ENCODE measurements around the gene NR6A1. TPM values are rescaled to one million over a fixed set of nuclear protein-coding genes. Genes with fewer than 3 reads are reported as not detected.
A peak's percentile ranks its signal among the peaks of the same experiment; 100 is the strongest.

Gene NR6A1
- polyA plus RNA-seq, 6 donors from 2014 or later: 0.08 to 0.11 TPM; not detected in 4

- H3K27me3 Mint-ChIP-seq: peaks cover 4 to 32% (median 26%) of the 10 kb centered on the region in 3 donors
- H3K4me3 Mint-ChIP-seq: no peak overlapping the region
- no peaks in the 10 kb centered on the region for H3K9me3 Mint-ChIP-seq
- H3K36me3 Mint-ChIP-seq: no peaks in the 10 kb centered on the region
- peaks cover 2 to 9% (median 7%) of the 10 kb centered on the region in 3 donors for H3K4me1 Mint-ChIP-seq
- DNase-seq: no peak
- H3K27ac Mint-ChIP-seq: no peak overlapping the region
- ATAC-seq (ENCODE audit: low read depth in 2 of 2): no peak
These were observed 257.6 kb downstream of the NR6A1 start for GRCh38 chr9:124513376-124513994.

- Mint-ChIP-seq H3K27ac (no peak overlapping the region), H3K4me3 (no peak overlapping the region), H3K9me3 (no peaks in the 10 kb centered on the region), H3K36me3 (no peaks in the 10 kb centered on the region), H3K27me3 (peaks cover 4 to 32% (median 26%) of the 10 kb centered on the region in 3 donors), H3K4me1 (peaks cover 2 to 9% (median 7%) of the 10 kb centered on the region in 3 donors)
- no peak for ATAC-seq (ENCODE audit: low read depth in 2 of 2)
- DNase-seq: no peak
These were observed 258.3 kb downstream of the NR6A1 start for GRCh38 chr9:124512806-124513204.

GRCh38 chr9:124511891-124512805, 259.0 kb downstream of the NR6A1 start:
- no peak overlapping the region for H3K27ac Mint-ChIP-seq
- no peak for ATAC-seq (ENCODE audit: low read depth in 2 of 2)
- H3K9me3 Mint-ChIP-seq: no peaks in the 10 kb centered on the region
- no peak for DNase-seq
- H3K27me3 Mint-ChIP-seq: peaks cover 4 to 32% (median 30%) of the 10 kb centered on the region in 3 donors
- no peaks in the 10 kb centered on the region for H3K36me3 Mint-ChIP-seq
- peak overlapping the region in 1 of 8 donors; percentile 43 for H3K4me3 Mint-ChIP-seq
- peaks cover 2 to 9% (median 7%) of the 10 kb centered on the region in 3 donors for H3K4me1 Mint-ChIP-seq

GRCh38 chr9:124511426-124511840, 259.7 kb downstream of the NR6A1 start:
- peaks cover 2 to 9% (median 7%) of the 10 kb centered on the region in 3 donors for H3K4me1 Mint-ChIP-seq
- peaks cover 4 to 39% (median 36%) of the 10 kb centered on the region in 3 donors for H3K27me3 Mint-ChIP-seq
- no peak overlapping the region for H3K27ac Mint-ChIP-seq
- H3K4me3 Mint-ChIP-seq: no peak overlapping the region
- DNase-seq (no peak), ATAC-seq (ENCODE audit: low read depth in 2 of 2) (no peak)
- H3K9me3 Mint-ChIP-seq: no peaks in the 10 kb centered on the region
- H3K36me3 Mint-ChIP-seq: no peaks in the 10 kb centered on the region

GRCh38 chr9:124510650-124511425, 260.3 kb downstream of the NR6A1 start:
- peak overlapping the region in 1 of 6 donors; percentile 24 for H3K27ac Mint-ChIP-seq
- no peak for DNase-seq
- H3K27me3 Mint-ChIP-seq: peaks cover 4 to 45% (median 42%) of the 10 kb centered on the region in 3 donors
- ATAC-seq (ENCODE audit: low read depth in 2 of 2): no peak
- H3K9me3 Mint-ChIP-seq: no peaks in the 10 kb centered on the region
- H3K36me3 Mint-ChIP-seq: no peaks in the 10 kb centered on the region
- no peak overlapping the region for H3K4me3 Mint-ChIP-seq
- H3K4me1 Mint-ChIP-seq: peaks cover 2 to 9% (median 7%) of the 10 kb centered on the region in 3 donors

GRCh38 chr9:124507880-124508423, 263.2 kb downstream of the NR6A1 start:
- DNase-seq: no peak
- no peak overlapping the region for H3K27ac Mint-ChIP-seq
- no peak for ATAC-seq (ENCODE audit: low read depth in 2 of 2)

GRCh38 chr9:124506931-124507879, 263.9 kb downstream of the NR6A1 start, which contains the start of gene NR5A1:
TSS of gene NR5A1 (minus strand) at chr9:124507399. CDS start at chr9:124503395, 4,004 bp downstream.
- H3K27me3 Mint-ChIP-seq: peaks cover 7 to 61% (median 55%) of the 10 kb centered on the region in 3 donors
- no peak within 1 kb of the TSS for H3K27ac Mint-ChIP-seq
- ATAC-seq (ENCODE audit: low read depth in 2 of 2) (no peak), DNase-seq (no peak)
- H3K9me3 Mint-ChIP-seq: peaks cover 0 to 4% (median 0%) of the 10 kb centered on the region in 7 donors
- peaks cover 0 to 9% of the 10 kb centered on the region in 2 donors for H3K36me3 Mint-ChIP-seq
- H3K4me1 Mint-ChIP-seq: peaks cover 13 to 20% (median 15%) of the 10 kb centered on the region in 3 donors
- peak within 1 kb of the TSS in 2 of 8 donors; percentile 10 to 35 for H3K4me3 Mint-ChIP-seq

More at GRCh38 chr9:124507880-124508423, 263.2 kb downstream of the NR6A1 start:
- Mint-ChIP-seq H3K4me3 (peak overlapping the region in 1 of 8 donors; percentile 35), H3K36me3 (peaks cover 0 to 9% of the 10 kb centered on the region in 2 donors), H3K27me3 (peaks cover 8 to 59% (median 59%) of the 10 kb centered on the region in 3 donors), H3K4me1 (peaks cover 13 to 20% (median 15%) of the 10 kb centered on the region in 3 donors), H3K9me3 (peaks cover 0 to 4% (median 0%) of the 10 kb centered on the region in 7 donors)

GRCh38 chr9:124506433-124506832, 264.7 kb downstream of the NR6A1 start:
- Mint-ChIP-seq H3K36me3 (peaks cover 0 to 9% of the 10 kb centered on the region in 2 donors), H3K4me3 (peak overlapping the region in 1 of 8 donors; percentile 10), H3K9me3 (peaks cover 0 to 4% (median 0%) of the 10 kb centered on the region in 7 donors), H3K27ac (no peak overlapping the region), H3K4me1 (peaks cover 10 to 13% (median 10%) of the 10 kb centered on the region in 3 donors), H3K27me3 (peaks cover 7 to 61% (median 47%) of the 10 kb centered on the region in 3 donors)
- ATAC-seq (ENCODE audit: low read depth in 2 of 2): no peak
- DNase-seq: no peak

GRCh38 chr9:124505901-124506346, 265.2 kb downstream of the NR6A1 start:
- Mint-ChIP-seq H3K9me3 (peaks cover 0 to 4% (median 0%) of the 10 kb centered on the region in 7 donors), H3K4me3 (no peak overlapping the region), H3K4me1 (peaks cover 10 to 13% (median 11%) of the 10 kb centered on the region in 3 donors), H3K27me3 (peaks cover 9 to 61% (median 46%) of the 10 kb centered on the region in 3 donors), H3K36me3 (peaks cover 0 to 9% of the 10 kb centered on the region in 2 donors), H3K27ac (no peak overlapping the region)
- no peak for DNase-seq
- no peak for ATAC-seq (ENCODE audit: low read depth in 2 of 2)

GRCh38 chr9:124505006-124505900, 265.9 kb downstream of the NR6A1 start:
- Mint-ChIP-seq H3K36me3 (peaks cover 0 to 9% of the 10 kb centered on the region in 2 donors), H3K27me3 (peaks cover 12 to 62% (median 45%) of the 10 kb centered on the region in 3 donors), H3K4me1 (peaks cover 10 to 14% (median 13%) of the 10 kb centered on the region in 3 donors), H3K9me3 (peaks cover 0 to 4% (median 0%) of the 10 kb centered on the region in 7 donors), H3K27ac (peak overlapping the region in 1 of 6 donors; percentile 68), H3K4me3 (peak overlapping the region in 6 of 8 donors; percentile 29 to 68 (median 46))
- ATAC-seq (ENCODE audit: low read depth in 2 of 2): no peak
- DNase-seq: no peak

GRCh38 chr9:124504530-124505005, 266.5 kb downstream of the NR6A1 start:
- no peak for ATAC-seq (ENCODE audit: low read depth in 2 of 2)
- H3K27me3 Mint-ChIP-seq: peaks cover 15 to 65% (median 46%) of the 10 kb centered on the region in 3 donors

More at GRCh38 chr9:124504530-124505005, 266.5 kb downstream of the NR6A1 start:
- H3K9me3 Mint-ChIP-seq: peaks cover 0 to 4% (median 0%) of the 10 kb centered on the region in 7 donors
- H3K4me1 Mint-ChIP-seq: peaks cover 13 to 16% (median 13%) of the 10 kb centered on the region in 3 donors
- peak overlapping the region in 1 of 8 donors; percentile 84 for H3K4me3 Mint-ChIP-seq
- no peak for DNase-seq
- peaks cover 0 to 9% of the 10 kb centered on the region in 2 donors for H3K36me3 Mint-ChIP-seq
- no peak overlapping the region for H3K27ac Mint-ChIP-seq

Data from naive B cell (primary cell).